ENCODE results near the gene MGLL.

Gene MGLL

DNA sequence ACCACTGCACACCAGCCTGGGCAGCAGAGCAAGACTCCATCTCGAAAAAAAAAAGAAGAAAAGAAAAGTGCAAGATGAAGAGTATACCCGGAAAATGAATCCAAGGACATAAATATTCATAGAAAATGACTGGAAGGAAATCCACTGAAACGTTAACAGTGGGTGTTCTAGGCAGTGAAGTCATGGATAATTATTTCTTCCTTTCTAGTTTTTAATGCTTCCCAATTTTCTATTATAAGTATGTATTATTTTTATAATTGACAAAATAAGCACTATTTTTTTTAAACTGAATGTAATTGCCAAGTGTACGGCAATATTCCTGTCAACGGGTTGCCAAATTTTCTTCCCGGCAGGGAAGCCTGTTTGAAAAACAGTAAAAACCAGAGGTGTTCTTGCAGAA, 37.4 kb upstream of the MGLL start:
- no peak for TF ChIP-seq CTCF (IDR thresholded peaks at IDR 0.05; ENCODE audit: control insufficient read depth, insufficient read depth, low read depth, low read length, missing control alignments)
- no peak for DNase-seq (ENCODE audit: low read depth)
- no peak overlapping the region for H3K4me3 ChIP-seq (ENCODE audit: control insufficient read depth, low read depth, low read length)

DNA sequence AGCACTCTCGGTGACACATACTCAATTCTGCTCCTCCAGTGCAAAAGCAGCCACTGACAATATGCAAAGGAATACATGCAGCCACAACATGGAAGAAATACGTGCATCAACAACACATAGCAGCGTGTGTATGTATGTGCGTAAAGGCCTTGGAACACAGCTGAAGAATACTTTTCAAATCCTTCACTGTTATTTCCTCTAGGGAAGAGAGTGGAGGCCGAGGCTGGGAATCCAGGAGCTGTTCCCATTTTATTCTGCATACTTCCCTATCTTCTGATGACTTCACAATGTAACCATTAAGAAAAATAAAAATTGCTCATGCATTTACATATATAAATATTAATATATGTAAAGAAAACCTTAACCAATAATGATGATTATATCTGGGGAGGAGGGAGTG, 36.6 kb upstream of the MGLL start:
- H3K4me3 ChIP-seq (ENCODE audit: control insufficient read depth, low read depth, low read length) = no peak overlapping the region
- no peak for DNase-seq (ENCODE audit: low read depth)
- TF ChIP-seq CTCF (IDR thresholded peaks at IDR 0.05; ENCODE audit: control insufficient read depth, insufficient read depth, low read depth, low read length, missing control alignments) = no peak

DNA sequence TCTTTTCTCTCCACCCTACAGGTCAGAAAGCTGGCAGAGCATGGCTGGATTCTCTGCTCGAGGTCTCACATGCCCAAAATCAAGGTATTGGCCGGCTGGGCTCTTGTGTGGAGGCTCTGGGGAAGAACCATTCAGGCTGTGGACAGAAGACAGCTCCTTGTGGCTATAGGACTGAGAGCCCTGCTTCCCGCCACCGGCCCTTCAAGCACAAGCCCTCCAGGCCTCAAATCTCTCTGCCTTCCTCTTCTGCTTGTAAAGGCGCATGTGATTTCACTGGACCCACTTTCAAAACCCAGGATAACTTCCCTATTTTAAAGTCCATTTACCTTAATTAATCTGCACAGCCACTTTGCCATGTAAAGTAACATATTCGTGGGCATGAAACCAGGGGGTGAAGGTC, 36.2 kb upstream of the MGLL start:
- no peak overlapping the region for H3K4me3 ChIP-seq (ENCODE audit: control insufficient read depth, low read depth, low read length)
- DNase-seq (ENCODE audit: low read depth) = no peak
- no peak for TF ChIP-seq CTCF (IDR thresholded peaks at IDR 0.05; ENCODE audit: control insufficient read depth, insufficient read depth, low read depth, low read length, missing control alignments)

GRCh38 chr3:127857333-127857732, 35.0 kb upstream of the MGLL start:
- no peak overlapping the region for H3K4me3 ChIP-seq (ENCODE audit: control insufficient read depth, low read depth, low read length)
- peak; percentile 33 for TF ChIP-seq CTCF (IDR thresholded peaks at IDR 0.05; ENCODE audit: control insufficient read depth, insufficient read depth, low read depth, low read length, missing control alignments)
- DNase-seq (ENCODE audit: low read depth) = no peak

DNA sequence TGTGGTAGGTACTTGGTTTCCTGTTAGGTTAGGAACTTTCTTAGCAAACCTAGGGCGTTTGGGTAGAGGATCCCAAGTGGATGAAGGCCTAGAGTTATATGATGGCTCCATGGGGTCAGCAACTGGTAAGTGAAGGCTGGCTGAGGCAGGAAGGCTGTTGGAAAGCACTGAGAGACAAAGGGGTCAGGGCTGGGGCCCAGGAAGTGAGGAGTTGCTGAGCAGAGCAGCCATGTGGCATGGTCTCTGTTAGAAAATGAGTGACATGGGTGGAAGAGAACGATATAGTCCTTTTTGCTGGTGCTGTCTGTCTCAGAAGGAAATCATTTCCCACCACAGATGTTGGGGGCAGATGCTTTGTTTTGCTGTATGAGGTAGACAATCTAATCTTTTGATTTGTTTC, 34.5 kb upstream of the MGLL start:
- TF ChIP-seq CTCF (IDR thresholded peaks at IDR 0.05; ENCODE audit: control insufficient read depth, insufficient read depth, low read depth, low read length, missing control alignments) = no peak
- H3K4me3 ChIP-seq (ENCODE audit: control insufficient read depth, low read depth, low read length) = no peak overlapping the region
- DNase-seq (ENCODE audit: low read depth) = no peak

GRCh38 chr3:127855246-127855645, 32.9 kb upstream of the MGLL start:
- DNase-seq (ENCODE audit: low read depth) = no peak
- TF ChIP-seq CTCF (IDR thresholded peaks at IDR 0.05; ENCODE audit: control insufficient read depth, insufficient read depth, low read depth, low read length, missing control alignments) = no peak
- no peak overlapping the region for H3K4me3 ChIP-seq (ENCODE audit: control insufficient read depth, low read depth, low read length)

DNA sequence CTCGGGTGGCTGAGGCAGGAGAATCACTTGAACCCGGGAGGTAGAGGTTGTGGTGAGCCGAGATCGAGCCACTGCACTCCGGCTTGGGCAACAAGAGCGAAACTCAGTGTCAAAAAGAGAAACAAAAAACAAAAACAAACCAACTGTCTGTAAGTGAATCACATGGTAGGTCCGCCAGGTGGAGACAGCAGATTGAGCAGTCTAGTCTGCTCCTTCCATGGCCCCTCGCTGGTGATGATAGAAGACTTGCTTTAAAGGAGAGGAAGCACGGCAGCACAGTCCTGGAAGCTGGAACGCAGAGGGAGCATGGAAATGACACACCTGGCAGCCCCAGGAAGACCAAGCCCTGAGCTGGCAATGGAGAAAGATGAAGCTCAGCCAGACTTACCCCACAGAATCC, 31.4 kb upstream of the MGLL start:
- no peak for DNase-seq (ENCODE audit: low read depth)
- no peak for TF ChIP-seq CTCF (IDR thresholded peaks at IDR 0.05; ENCODE audit: control insufficient read depth, insufficient read depth, low read depth, low read length, missing control alignments)
- H3K4me3 ChIP-seq (ENCODE audit: control insufficient read depth, low read depth, low read length) = no peak overlapping the region

Measured in AG09309 (cell line).